HCT116 (cell line): Measurements from ENCODE around the gene KIF12.

Experiments
- CEBPB ChIP-seq: IDR thresholded peaks from 2 replicates; pipeline ENCODE4 v1.6.1; 2012; ENCODE audit warnings: low read depth
- EGR1 ChIP-seq: IDR thresholded peaks from 2 replicates; pipeline ENCODE4 v1.6.1; 2012; ENCODE audit warnings: low read depth
- EZH2 ChIP-seq: fragments of 200-600 bp; sonication (generic); IDR thresholded peaks from 2 replicates; pipeline ENCODE4 v1.6.1; 2017; ENCODE audit warnings: antibody characterized with exemption, mixed run types
- EZH2phosphoT487 ChIP-seq: fragments of 200-600 bp; IDR thresholded peaks from 2 replicates; pipeline ENCODE4 v1.6.1; 2018; ENCODE audit warnings: antibody characterized with exemption, borderline replicate concordance
- POLR2A ChIP-seq: IDR thresholded peaks from 2 replicates; pipeline ENCODE4 v1.7.0; 2011; ENCODE audit warnings: borderline replicate concordance; ENCODE audit not compliant: insufficient read depth, insufficient read length; ENCODE audit errors: extremely low read depth
- POLR2AphosphoS5 ChIP-seq: IDR thresholded peaks from 2 replicates; pipeline ENCODE4 v1.6.1; 2011; ENCODE audit warnings: mild to moderate bottlenecking, low read depth, low read length, moderate library complexity
- RAD21 ChIP-seq: IDR thresholded peaks from 2 replicates; pipeline ENCODE4 v1.6.1; 2012; ENCODE audit warnings: low read depth, mild to moderate bottlenecking
- SP1 ChIP-seq: IDR thresholded peaks from 2 replicates; pipeline ENCODE4 v1.6.1; 2012; ENCODE audit warnings: low read depth
- SRF ChIP-seq: IDR thresholded peaks from 2 replicates; pipeline ENCODE4 v1.6.1; 2012; ENCODE audit warnings: low read depth
- ZFX ChIP-seq: fragments of 450-650 bp; IDR thresholded peaks from 2 replicates; pipeline ENCODE4 v1.6.1; 2017
- TF ChIP-seq, protein P1 (sequence below), 3 experiments: fragments of 200-600 bp in 1 of 3; sonication (generic) in 1 of 3; IDR thresholded peaks in 2 of 3; conservative IDR thresholded peaks in 1 of 3; 2 replicates each; pipeline ENCODE4 v1.5.1; 2012 to 2017; ENCODE audit warnings: low read depth in 2 of 3, low read length in 2 of 3, antibody characterized with exemption in 1 of 3, borderline replicate concordance in 1 of 3, control low read depth in 1 of 3, mild to moderate bottlenecking in 1 of 3, mixed read lengths in 1 of 3, mixed run types in 1 of 3, moderate library complexity in 1 of 3; ENCODE audit not compliant: insufficient read depth in 1 of 3
- TF ChIP-seq, protein P2 (sequence below): IDR thresholded peaks from 2 replicates; pipeline ENCODE4 v1.6.1; 2012
- TF ChIP-seq, protein P3 (sequence below): IDR thresholded peaks from 2 replicates; pipeline ENCODE4 v1.6.1; 2011; ENCODE audit warnings: mild to moderate bottlenecking, low read length, moderate library complexity; ENCODE audit not compliant: insufficient replicate concordance; ENCODE audit errors: extremely low read depth
- TF ChIP-seq, protein P4 (sequence below): IDR thresholded peaks from 2 replicates; pipeline ENCODE4 v1.6.1; 2012; ENCODE audit warnings: low read depth

DNA sequence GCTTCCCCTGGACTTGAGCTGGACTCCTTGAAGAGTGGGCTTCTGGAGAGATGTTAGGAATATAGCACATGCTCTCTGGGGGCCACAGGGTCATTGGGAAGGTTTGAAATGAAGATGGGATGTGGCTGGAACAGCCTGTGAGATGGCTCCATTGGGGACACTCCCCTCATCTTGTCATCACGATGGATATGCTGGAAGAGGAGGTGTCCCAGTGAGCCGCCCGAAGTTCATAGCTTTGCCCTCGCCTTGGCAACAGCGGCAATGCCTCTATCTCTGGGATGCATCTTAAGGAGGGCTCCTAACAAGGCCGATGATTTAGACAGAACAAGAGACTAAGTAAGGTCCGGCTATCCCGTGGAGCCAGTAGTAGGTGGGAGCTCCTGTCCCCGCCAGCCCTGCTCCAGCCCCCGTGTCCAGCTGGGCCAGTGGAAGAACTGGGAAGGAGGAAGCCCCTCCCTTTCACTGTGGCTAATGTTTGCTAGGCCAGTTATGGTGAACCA is 44.9 kb downstream of the KIF12 start:
- no peak for TF ChIP-seq POLR2A
- no peak for TF ChIP-seq POLR2AphosphoS5
- TF ChIP-seq, protein P1, sequence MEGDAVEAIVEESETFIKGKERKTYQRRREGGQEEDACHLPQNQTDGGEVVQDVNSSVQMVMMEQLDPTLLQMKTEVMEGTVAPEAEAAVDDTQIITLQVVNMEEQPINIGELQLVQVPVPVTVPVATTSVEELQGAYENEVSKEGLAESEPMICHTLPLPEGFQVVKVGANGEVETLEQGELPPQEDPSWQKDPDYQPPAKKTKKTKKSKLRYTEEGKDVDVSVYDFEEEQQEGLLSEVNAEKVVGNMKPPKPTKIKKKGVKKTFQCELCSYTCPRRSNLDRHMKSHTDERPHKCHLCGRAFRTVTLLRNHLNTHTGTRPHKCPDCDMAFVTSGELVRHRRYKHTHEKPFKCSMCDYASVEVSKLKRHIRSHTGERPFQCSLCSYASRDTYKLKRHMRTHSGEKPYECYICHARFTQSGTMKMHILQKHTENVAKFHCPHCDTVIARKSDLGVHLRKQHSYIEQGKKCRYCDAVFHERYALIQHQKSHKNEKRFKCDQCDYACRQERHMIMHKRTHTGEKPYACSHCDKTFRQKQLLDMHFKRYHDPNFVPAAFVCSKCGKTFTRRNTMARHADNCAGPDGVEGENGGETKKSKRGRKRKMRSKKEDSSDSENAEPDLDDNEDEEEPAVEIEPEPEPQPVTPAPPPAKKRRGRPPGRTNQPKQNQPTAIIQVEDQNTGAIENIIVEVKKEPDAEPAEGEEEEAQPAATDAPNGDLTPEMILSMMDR (IDR thresholded peaks at IDR 0.05 in 2 of 3, conservative IDR thresholded peaks at IDR 0.05 in 1 of 3; ENCODE audit: borderline replicate concordance in 1 of 3, insufficient read depth in 1 of 3, low read depth in 2 of 3, low read length in 2 of 3): no peak
- no peak for TF ChIP-seq EZH2phosphoT487
- TF ChIP-seq, protein P2, sequence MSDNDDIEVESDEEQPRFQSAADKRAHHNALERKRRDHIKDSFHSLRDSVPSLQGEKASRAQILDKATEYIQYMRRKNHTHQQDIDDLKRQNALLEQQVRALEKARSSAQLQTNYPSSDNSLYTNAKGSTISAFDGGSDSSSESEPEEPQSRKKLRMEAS: no peak
- no peak for TF ChIP-seq CEBPB
- no peak for TF ChIP-seq SRF
- TF ChIP-seq SP1: no peak
- TF ChIP-seq RAD21: no peak
- TF ChIP-seq EZH2: no peak
- TF ChIP-seq EGR1: no peak
- TF ChIP-seq, protein P3, sequence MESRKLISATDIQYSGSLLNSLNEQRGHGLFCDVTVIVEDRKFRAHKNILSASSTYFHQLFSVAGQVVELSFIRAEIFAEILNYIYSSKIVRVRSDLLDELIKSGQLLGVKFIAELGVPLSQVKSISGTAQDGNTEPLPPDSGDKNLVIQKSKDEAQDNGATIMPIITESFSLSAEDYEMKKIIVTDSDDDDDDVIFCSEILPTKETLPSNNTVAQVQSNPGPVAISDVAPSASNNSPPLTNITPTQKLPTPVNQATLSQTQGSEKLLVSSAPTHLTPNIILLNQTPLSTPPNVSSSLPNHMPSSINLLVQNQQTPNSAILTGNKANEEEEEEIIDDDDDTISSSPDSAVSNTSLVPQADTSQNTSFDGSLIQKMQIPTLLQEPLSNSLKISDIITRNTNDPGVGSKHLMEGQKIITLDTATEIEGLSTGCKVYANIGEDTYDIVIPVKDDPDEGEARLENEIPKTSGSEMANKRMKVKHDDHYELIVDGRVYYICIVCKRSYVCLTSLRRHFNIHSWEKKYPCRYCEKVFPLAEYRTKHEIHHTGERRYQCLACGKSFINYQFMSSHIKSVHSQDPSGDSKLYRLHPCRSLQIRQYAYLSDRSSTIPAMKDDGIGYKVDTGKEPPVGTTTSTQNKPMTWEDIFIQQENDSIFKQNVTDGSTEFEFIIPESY: no peak
- TF ChIP-seq ZFX: no peak
- TF ChIP-seq, protein P4, sequence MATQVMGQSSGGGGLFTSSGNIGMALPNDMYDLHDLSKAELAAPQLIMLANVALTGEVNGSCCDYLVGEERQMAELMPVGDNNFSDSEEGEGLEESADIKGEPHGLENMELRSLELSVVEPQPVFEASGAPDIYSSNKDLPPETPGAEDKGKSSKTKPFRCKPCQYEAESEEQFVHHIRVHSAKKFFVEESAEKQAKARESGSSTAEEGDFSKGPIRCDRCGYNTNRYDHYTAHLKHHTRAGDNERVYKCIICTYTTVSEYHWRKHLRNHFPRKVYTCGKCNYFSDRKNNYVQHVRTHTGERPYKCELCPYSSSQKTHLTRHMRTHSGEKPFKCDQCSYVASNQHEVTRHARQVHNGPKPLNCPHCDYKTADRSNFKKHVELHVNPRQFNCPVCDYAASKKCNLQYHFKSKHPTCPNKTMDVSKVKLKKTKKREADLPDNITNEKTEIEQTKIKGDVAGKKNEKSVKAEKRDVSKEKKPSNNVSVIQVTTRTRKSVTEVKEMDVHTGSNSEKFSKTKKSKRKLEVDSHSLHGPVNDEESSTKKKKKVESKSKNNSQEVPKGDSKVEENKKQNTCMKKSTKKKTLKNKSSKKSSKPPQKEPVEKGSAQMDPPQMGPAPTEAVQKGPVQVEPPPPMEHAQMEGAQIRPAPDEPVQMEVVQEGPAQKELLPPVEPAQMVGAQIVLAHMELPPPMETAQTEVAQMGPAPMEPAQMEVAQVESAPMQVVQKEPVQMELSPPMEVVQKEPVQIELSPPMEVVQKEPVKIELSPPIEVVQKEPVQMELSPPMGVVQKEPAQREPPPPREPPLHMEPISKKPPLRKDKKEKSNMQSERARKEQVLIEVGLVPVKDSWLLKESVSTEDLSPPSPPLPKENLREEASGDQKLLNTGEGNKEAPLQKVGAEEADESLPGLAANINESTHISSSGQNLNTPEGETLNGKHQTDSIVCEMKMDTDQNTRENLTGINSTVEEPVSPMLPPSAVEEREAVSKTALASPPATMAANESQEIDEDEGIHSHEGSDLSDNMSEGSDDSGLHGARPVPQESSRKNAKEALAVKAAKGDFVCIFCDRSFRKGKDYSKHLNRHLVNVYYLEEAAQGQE: no peak
